Stimulated activated CD8-positive, alpha-beta memory T cell treated with anti-CD3 and anti-CD28 coated beads, Interleukin-4, amount 100 ng/mL, for 48 hours (primary cell): ENCODE data around the gene MAK.
A peak's percentile ranks its signal among the peaks of the same experiment; 100 is the strongest.
"Not testable (repeated sequence)": the region's sequence is repeated elsewhere in the genome, so short reads cannot be mapped to it uniquely, and the experiment has no call there.

Source experiments
- DNase-seq: peaks from one replicate; pipeline ENCODE4 v3.0.0-alpha.2; 2020

The MAK gene

DNA sequence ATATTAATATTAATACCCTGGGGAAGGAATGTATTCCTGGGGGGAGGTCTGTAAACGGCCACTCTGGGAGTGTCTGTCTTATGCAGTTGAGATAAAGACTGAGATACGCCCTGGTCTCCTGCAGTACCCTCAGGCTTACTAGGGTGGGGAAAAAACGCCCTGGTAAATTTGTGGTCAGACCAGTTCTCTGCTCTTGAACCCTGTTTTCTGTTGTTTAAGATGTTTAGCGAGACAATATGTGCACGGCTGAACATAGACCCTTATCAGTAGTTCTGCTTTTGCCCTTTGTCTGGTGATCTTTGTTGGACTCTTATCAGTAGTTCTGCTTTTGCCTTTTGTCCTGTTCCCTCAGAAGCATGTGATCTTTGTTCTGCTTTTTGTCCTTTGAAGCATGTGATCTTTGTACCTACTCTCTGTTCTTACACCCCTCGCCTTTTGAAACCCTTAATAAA is 15.5 kb upstream of the MAK start:
- not testable (repeated sequence) for DNase-seq

GRCh38 chr6:10852361-10852960 is 14.1 kb upstream of the MAK start:
- DNase-seq: no peak

- DNase-seq: no peak
Observed at GRCh38 chr6:10850728-10851127, 12.4 kb upstream of the MAK start.

DNA sequence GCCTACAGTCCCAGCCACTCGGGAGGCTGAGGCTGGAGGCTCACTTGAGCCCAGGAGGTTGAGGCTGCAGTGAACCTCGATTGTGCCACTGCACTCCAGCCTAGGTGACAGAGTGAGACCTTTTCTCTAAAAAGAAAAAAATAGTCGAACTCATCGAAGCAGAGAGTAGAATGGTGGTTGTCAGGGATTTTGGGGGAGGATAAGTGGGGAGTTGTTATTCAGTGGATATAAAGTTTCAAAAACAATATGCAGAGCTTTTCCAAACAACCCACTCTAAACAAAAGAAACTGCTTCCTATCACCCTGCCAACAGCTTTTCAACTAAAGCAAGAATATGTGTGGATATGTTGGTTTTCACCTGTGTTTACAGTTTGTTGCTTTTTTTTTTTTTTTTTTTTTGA is 11.6 kb upstream of the MAK start:
- DNase-seq: no peak

- DNase-seq: no peak
Observed at GRCh38 chr6:10847684-10848083, 9.3 kb upstream of the MAK start.

- DNase-seq: no peak
Observed at GRCh38 chr6:10843554-10843953, 5.2 kb upstream of the MAK start.

GRCh38 chr6:10838794-10839333 is 525 bp upstream of the MAK start:
- DNase-seq: peak; percentile 42

GRCh38 chr6:10837622-10837994 is 731 bp downstream of the MAK start:
- DNase-seq: no peak

DNA sequence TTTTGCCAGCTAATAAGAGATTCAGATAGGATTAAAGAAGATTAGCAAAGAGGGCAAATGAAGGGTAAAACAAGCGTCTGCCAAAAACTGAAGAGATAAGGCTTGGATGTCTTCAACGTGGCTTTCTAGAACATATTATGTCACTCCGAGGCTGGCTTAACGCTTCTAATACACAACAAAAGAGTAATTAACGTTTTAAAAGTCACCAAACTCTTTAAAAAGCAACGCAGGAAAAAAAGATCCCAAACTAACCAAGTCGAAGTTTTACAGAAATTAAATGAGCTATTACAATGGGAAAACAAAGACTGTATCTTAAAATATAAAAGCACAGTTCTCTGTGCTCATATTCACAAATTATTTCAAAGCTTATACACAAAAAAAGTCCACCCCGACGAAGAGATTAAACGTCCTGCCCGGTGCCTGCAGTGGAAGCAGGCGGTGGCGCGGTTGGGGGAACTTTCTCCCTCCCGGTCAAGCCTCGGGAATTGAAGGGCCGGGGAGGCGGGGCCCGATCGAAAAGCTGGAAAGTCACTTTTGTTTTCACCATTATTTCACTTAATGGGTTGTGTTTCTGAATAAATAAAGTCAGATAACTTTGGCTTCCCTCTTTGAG is 1.2 kb downstream of the MAK start:
- DNase-seq: no peak

DNA sequence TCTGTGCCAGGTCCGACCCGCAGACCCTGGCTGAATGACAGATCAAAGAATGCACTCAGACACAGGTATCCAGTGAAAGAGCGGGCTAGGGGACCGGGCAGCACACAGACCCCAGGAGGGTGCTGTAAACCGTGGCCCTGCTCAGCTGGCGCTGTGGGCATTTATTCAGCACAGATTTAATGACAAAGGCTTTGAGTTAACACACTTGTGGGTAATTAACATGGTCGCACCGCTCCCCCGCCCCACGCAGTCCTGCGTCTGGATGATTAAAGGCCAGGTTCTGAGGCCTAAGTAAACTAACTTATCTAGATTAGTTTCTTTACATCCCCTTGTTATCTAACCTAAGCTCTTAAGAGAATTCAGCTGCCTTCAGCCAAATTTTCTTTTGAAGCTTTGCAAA is 3.5 kb downstream of the MAK start:
- DNase-seq: no peak

DNA sequence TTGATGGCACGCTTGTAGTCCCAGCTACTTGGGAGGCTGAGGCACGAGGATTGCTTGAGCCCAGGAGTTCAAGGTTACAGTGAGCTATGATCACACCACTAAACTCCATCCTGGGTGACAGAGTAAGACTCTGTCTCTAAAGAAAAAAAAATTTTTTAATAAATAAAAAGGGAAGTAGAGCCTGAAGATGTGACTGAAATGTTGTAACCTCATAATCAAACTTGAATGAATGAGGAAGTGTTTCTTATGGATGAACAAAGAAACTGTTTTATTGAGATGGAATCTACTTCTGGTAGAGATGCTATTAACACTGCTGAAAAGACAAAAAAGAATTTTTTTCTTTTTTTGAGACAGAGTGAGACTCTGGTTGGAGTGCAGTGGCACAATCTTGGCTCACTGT is 6.7 kb downstream of the MAK start:
- no peak for DNase-seq

GRCh38 chr6:10824819-10825218 is 13.5 kb downstream of the MAK start:
- DNase-seq: no peak

- DNase-seq: no peak
Observed at GRCh38 chr6:10824297-10824696, 14.0 kb downstream of the MAK start.

- not testable (repeated sequence) for DNase-seq
Observed at GRCh38 chr6:10814176-10814575, 24.2 kb downstream of the MAK start.

DNA sequence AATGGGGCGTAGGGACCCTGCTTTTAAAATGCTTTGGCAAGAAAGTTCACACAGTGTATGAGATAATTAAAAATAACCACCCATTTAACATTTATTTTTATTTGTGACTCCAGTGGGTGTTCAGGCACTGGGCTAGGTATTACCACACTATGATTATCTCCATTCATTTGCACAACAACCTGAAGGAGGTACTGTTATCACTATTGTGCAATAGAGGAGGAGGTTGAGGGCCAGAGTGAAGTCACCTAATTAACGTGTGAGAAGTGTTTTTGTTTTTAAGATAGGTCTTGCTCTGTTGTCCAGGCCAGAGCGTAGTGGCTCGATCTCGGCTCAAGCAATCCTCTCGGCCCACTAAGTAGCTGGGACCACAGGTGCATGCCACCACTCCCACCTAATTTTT is 29.2 kb downstream of the MAK start:
- no peak for DNase-seq

- DNase-seq: no peak
Observed at GRCh38 chr6:10808376-10808775, 30.0 kb downstream of the MAK start.

DNA sequence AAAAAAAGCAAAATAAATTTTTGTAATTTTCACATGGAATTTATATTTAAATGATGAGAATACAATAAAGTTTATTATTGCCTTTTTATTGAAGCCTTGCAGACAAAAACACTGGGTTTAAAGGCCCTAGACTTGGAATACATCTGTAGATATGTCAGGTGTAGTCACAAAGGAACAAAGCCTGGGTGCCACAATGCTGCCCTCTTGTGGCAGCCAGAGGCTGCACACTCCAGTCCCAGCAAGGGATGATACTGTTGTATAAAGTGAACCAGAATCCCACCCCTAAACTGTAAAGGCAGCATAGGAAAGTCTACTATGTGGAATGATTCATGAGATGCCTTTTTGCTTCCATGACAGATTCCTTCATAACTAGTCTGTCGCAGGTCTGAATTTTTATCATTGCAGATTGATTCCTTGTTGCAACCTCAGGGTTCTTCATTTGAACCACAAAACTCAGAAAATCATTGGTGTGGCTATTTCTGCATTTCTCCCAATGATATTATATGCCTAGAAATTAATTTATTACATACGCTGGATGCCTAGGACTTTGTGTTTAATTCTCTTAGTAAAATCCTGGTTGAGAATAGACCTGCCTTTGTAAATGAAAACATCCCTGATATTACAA is 37.0 kb downstream of the MAK start:
- peak; percentile 68 for DNase-seq

DNA sequence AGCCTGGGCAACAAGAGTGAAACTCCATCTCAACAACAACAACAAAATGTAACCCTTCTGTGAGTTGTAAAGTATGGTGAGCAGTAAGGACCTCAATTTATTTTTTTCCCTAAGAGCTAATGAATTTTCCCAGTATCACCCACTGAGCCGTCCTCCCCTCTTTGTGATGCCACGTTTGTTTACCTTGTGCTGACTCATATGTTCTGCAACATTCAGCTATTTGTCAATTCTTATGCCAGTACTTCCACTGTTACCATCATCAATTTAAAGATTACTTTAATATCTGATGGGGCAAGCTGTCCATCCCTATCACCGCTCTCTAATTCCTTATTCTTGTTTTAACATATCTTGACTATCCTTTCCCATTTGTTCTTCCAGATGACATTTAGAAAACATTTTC is 37.5 kb downstream of the MAK start:
- DNase-seq: no peak

DNA sequence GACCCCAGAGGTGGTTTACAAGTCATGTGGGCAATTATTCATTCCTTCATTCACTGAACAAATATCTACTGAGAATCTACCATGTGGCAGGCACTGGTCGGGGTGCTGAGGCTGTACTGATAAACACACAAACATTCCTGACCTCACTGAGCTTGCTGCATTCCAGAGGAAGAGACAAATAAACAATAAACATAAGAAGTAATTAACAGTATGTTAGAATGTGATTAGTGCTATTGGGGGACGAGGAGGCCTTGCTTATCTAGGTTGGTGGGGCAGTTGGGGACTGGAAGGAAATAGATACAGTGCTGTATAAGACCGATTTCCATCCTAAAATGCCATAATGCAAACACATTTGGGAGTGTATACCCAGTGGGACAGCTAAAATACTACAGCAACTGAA is 44.1 kb downstream of the MAK start:
- DNase-seq: no peak

DNA sequence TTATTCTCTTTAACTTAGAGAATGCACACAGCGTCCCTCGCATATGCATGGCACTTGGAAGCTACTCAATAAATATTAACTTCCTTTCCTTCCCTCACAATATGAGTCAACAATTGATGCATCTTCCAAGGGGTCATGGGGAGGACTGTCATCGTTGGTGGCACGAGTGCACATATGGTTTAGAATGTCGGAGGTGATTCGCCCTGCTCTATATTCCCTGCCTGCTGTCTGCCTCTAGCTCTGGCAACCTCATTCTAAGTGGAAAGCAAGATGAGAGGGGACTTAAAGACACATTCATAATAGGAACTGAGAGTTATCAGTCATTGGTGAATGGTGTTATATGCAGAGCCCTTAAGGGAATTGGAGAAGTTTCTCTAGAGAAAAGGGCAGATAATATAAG is 44.6 kb downstream of the MAK start:
- no peak for DNase-seq

GRCh38 chr6:10793035-10793434 is 45.3 kb downstream of the MAK start:
- no peak for DNase-seq

DNA sequence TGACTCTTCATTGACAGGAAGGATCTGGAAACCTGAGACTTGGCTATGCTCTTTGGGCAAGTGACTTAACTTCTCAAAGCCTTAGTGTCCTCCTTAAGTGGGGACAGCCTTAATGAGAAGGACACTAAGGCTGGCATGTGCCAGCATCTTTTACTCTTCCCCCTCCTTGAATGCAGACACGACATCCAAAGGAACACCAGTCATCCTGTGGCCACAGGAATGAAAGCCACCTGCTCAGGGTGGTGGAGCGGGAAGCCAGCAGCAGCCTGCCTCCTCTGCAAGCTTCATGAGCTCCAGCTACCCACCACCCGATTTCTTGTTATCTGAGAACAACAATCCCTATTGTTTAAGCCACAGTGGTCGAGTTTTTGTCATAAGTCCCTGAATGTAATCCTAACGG is 46.2 kb downstream of the MAK start:
- no peak for DNase-seq

GRCh38 chr6:10791673-10792072 is 46.7 kb downstream of the MAK start:
- DNase-seq: no peak

DNA sequence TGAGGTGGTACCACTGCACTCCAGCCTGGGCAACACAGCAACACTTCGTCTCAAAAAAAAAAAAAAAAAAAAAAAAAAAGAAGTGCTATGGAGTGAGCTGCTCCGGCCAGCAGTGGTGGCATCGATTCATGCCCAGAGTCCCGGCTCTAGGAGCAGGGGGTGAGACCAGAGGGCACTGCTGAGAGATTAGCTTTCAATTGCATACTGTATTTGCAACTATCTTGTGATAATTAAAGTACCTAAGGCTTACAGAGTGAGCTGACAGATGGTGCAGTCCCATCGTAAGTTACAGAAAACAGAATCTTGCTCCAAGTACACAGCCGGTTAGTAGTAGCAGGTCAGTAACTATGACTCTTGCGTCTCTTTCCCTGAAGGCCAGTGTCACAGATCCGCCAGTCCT is 59.3 kb downstream of the MAK start:
- no peak for DNase-seq

- no peak for DNase-seq
Observed at GRCh38 chr6:10778230-10778629, 60.1 kb downstream of the MAK start.
